Measurements from ENCODE around the gene RARA.
"Not testable (repeated sequence)": the region's sequence is repeated elsewhere in the genome, so short reads cannot be mapped to it uniquely, and the experiment has no call there.

RARA gene

GRCh38 chr17:40358323-40359038 is 49.5 kb downstream of the RARA start:
- DNase-seq (ENCODE audit: low read depth): peak; percentile 89

DNA sequence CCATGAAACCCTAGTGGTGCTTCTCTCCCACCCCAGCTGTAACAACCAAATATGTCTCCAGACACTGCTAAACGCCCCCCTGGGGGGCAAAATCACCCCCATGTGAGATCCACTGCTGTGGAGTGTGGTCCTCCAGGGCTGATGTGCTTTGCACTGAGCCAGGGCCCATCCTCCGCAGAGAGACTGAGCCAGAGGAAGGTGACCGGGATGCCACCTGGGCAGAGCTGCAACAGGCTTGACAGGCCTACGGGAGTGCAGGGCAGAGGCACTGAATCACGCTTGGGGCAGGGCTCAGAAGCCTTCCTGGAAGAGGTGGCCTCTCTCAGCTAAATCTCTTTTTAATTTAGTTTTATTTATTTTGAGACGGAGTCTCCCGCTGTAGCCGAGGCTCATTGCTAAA is 51.1 kb downstream of the RARA start:
- no peak for DNase-seq (ENCODE audit: low read depth)

- DNase-seq (ENCODE audit: low read depth): no peak
These were observed 52.3 kb downstream of the RARA start for GRCh38 chr17:40361063-40361924.

DNA sequence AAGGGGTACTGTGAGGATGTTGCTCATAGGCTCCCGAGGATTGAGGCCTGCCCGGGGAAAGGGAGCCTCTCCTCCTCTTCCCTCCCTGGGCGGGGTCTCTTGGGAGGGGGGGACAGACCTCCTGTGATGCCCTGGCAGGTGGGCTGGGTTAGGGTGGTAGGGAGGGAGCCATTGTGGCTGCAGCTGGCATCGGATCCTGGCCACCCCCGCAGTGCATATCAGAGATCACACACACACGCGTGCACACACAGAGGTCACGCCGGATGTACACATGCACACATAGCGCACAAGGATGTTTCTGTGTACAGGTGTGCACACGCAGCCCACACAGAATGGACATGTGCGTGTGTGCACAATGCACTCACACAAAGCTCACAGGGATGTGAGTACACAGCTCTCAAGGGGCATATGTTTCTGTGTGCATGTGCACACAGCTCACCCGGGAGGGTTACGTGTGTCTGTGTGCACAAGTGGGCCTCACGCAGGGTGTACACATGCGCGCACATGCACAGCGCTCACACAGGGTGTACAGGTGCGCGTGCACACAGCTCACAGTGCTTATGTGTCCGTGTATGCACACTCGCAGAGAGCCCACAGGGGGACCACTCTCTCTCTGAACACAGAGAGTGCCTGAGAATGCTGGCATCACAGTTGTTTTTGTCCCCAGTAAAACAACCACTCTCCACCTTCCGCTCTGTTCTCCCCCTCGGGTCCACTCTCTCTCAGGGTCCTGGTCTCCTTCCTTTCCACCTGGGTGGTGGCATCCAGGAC is 53.1 kb downstream of the RARA start:
- DNase-seq (ENCODE audit: low read depth): no peak

- peak; percentile 53 for DNase-seq (ENCODE audit: low read depth)
These were observed 53.7 kb downstream of the RARA start for GRCh38 chr17:40362696-40363110.

GRCh38 chr17:40363111-40363827 is 54.3 kb downstream of the RARA start:
- DNase-seq (ENCODE audit: low read depth): no peak

DNA sequence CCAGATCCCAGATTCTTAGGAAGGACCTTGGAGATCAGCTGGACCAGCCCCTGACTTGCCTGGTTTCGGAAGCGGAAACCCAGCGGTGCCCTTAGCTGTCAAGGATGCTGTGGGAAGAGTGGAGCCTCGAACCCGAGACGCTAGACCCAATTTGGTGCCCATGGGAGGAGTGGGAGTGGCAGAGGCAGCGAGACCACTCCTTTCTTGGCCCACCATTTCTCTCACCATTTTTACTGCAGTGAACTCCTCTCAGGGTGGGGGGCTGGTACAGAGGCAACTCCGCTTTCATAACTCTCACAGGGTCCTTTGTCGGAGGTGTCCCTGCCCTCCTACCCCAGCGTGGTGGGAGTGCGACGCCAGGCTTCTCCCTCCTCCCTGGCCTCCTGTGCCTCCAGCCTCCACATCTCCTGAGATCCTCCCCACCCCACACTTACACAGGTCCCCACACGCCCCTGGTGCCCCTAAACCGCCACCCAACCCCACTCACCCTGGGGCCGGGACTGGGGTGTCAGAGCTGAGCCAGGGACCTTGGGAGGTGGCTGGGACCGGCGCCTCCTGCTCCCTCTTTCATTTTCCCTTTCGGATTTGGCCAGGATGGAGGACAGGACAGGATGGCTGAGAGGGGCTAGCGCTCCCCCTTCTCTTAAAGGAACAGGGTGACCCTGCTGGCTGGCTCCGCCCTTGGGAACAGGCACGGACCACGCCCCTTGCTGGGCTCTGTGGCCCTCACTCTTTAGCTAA is 55.3 kb downstream of the RARA start, which contains the start of gene GJD3:
Gene GJD3 (minus strand): TSS at position 617 of the 741 bp plus-strand sequence. CDS start 922 bp downstream, outside the sequence.
- no peak for DNase-seq (ENCODE audit: low read depth)

- no peak for DNase-seq (ENCODE audit: low read depth)
These were observed 55.9 kb downstream of the RARA start for GRCh38 chr17:40364906-40365305.

GRCh38 chr17:40366076-40366860 is 57.3 kb downstream of the RARA start:
- DNase-seq (ENCODE audit: low read depth): no peak

GRCh38 chr17:40366861-40367518 is 58.0 kb downstream of the RARA start:
- DNase-seq (ENCODE audit: low read depth): no peak

DNA sequence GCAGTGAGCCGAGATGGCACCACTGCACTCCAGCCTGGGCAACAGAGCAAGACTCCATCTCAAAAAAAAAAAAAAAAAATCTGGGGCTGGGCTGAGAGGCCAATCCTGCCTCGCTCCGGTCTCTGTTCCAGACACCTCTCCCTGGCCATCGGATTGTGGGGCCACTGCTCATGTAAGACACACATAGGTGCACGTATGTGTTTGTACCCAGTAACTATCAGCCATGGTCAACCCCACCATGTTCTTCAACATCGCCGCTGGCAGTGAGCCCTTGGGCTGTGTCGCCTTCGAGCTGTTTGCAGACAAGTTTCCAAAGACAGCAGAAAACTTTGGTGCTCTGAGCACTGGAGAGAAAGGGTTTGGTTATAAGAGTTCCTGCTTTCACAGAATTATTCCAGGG is 58.7 kb downstream of the RARA start:
- not testable (repeated sequence) for DNase-seq (ENCODE audit: low read depth)

- DNase-seq (ENCODE audit: low read depth): no peak
These were observed 60.9 kb downstream of the RARA start for GRCh38 chr17:40369923-40370322.

- no peak for DNase-seq (ENCODE audit: low read depth)
These were observed 62.4 kb downstream of the RARA start for GRCh38 chr17:40371261-40371929.

- DNase-seq (ENCODE audit: low read depth): no peak
These were observed 63.1 kb downstream of the RARA start for GRCh38 chr17:40372031-40372430.

DNA sequence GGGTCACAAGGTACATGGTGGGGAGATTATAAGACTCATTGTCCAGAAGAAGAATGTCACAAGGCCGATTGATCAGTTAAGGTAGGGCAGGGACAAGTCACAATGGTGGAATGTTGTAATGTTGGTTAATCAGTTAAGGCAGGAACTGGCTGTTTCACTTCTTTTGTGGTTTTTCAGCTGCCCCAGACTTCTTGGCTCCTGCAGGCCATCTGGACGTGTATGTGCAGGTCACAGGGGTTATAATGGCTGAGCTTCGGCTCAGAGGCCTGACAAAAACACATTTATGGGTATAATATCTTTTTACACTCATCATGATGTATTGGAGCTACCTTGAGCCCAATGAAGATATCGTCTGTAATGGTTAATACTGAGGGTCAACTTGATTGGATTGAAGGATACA is 63.7 kb downstream of the RARA start:
- not testable (repeated sequence) for DNase-seq (ENCODE audit: low read depth)

- DNase-seq (ENCODE audit: low read depth): no peak
These were observed 64.3 kb downstream of the RARA start for GRCh38 chr17:40373324-40373723.

DNA sequence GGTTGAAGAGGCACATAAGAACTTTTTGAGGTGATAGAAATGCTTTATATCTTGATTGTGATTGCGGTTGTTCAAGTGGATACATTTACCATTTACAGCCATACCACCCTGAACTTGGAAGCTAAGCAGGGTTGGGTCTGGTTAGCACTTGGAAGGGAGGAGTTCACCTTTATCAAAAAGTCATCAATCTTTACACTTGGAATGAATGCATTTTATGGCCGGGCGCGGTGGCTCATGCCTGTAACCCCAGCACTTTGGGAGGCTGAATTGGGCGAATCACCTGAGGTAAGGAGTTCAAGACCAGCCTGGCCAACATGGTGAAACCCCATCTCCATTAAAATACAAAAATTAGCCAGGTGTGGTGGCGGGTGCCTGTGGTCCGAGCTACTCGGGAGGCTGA is 65.0 kb downstream of the RARA start:
- no peak for DNase-seq (ENCODE audit: low read depth)

DNA sequence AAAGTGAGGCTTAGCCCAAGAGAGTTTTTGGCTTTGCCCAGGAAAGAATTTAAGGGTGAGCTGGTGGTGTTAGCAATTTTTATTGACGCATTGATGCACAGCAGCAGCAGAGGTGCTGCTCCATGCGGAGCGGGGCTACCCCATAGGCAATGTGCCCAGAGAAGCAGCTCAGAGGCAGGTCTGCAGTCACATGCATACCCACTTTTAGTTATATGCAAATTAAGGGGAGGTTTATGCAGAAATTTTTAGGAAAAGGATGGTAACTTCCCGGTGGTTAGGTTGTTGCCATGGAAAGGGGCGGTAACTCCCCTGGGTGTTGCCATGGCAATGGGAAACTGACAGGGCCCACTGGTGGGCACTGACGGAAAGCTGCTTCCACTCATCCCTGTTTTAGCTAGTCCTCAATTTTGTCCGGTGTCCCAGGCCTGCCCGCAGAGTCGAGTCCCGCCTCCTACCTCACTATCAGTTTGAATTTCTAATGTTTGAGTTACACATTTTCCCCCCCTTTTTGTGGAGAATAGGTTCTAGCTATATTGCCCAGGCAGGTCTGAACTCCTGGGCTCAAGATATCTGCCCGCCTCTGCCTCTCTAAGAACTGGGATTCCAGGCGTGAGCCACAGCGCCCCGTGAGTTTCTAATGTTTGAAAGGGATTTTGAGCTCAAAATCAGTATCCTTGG is 66.0 kb downstream of the RARA start:
- DNase-seq (ENCODE audit: low read depth): no peak

DNA sequence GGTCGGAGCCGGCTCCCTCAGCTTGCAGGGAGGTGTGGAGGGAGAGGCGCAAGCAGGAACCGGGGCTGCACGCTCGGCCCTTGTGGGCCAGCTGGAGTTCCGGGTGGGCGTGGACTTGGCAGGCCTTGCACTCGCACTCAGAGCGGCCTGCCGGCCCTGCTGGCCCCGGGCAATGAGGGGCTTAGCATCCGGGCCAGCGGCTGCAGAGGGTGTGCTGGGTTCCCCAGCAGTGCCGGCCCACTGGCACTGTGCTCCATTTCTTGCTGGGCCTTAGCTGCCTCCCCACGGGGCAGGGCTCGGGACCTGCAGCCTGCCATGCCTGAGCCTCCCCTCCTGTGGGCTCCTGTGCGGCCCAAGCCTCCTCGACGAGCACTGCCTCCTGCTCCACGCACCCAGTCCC is 66.8 kb downstream of the RARA start:
- not testable (repeated sequence) for DNase-seq (ENCODE audit: low read depth)

Data from stimulated activated CD8-positive, alpha-beta memory T cell treated with anti-CD3 and anti-CD28 coated beads, Interleukin-12 subunit alpha, Interleukin-12 subunit beta, amount 100 ng/mL, for 1 hour (primary cell).